HepG2 (cell line): ENCODE measurements around the gene PRKAB1. TPM values are rescaled to one million over a fixed set of nuclear protein-coding genes. Genes with fewer than 3 reads are reported as not detected.

ENCODE experiments used
- ARID4A ChIP-seq: sonication (generic); formaldehyde crosslinking; IDR thresholded peaks from 2 replicates; pipeline ENCODE4 v1.5.0; 2020; ENCODE audit warnings: mild to moderate bottlenecking, missing genetic modification reagents, borderline replicate concordance
- TBX2 ChIP-seq: sonication (generic); formaldehyde crosslinking; IDR thresholded peaks from 2 replicates; pipeline ENCODE4 v1.5.0; 2020; ENCODE audit warnings: missing genetic modification reagents, mild to moderate bottlenecking, borderline replicate concordance
- TMF1 ChIP-seq: sonication (generic); formaldehyde crosslinking; IDR thresholded peaks from 2 replicates; pipeline ENCODE4 v1.8.1; 2022; ENCODE audit warnings: low read depth, missing genetic modification reagents
- WIZ ChIP-seq: sonication (generic); formaldehyde crosslinking; IDR thresholded peaks from 2 replicates; pipeline ENCODE4 v1.5.1; 2020; ENCODE audit warnings: mild to moderate bottlenecking, missing genetic modification reagents
- ZNF230 ChIP-seq: sonication (generic); formaldehyde crosslinking; IDR thresholded peaks from 2 replicates; pipeline ENCODE4 v1.4.0; 2020; ENCODE audit warnings: mild to moderate bottlenecking, missing genetic modification reagents
- ZNF296 ChIP-seq: sonication (generic); formaldehyde crosslinking; conservative IDR thresholded peaks from 2 replicates; pipeline ENCODE4 v1.5.0; 2020; ENCODE audit warnings: mild to moderate bottlenecking, missing genetic modification reagents
- ZNF556 ChIP-seq: sonication (generic); formaldehyde crosslinking; IDR thresholded peaks from 2 replicates; pipeline ENCODE4 v1.4.0; 2020; ENCODE audit warnings: mild to moderate bottlenecking, missing genetic modification reagents, borderline replicate concordance
- ZNF562 ChIP-seq: sonication (generic); formaldehyde crosslinking; IDR thresholded peaks from 2 replicates; pipeline ENCODE4 v1.8.0; 2022; ENCODE audit warnings: missing genetic modification reagents, borderline replicate concordance
- ZNF569 ChIP-seq: sonication (generic); formaldehyde crosslinking; IDR thresholded peaks from 2 replicates; pipeline ENCODE4 v1.5.0; 2020; ENCODE audit warnings: mild to moderate bottlenecking, missing genetic modification reagents, moderate library complexity, borderline replicate concordance
- polyA plus RNA-seq, 8 experiments: library from polyadenylated mRNA; depleted of rRNA in 3 of 8; stranded (reverse) in 7 of 8; unstranded in 1 of 8; fragments of >200 nt; fragmentation: Illumina TruSeq in 4 of 8; extraction: Trizol in 4 of 8; gene quantifications; 2 replicates each; pipeline versions ENCODE4 v1.2.1 to v1.2.3, GENCODE V29; 2011 to 2016; ENCODE audit warnings: low read depth in 4 of 8, missing spikeins in 1 of 8, mixed read lengths in 1 of 8; ENCODE audit not compliant: insufficient read depth in 1 of 8
- total RNA-seq, 5 experiments: library from RNA; depleted of rRNA; stranded (reverse); fragments of >200 nt; fragmentation: Illumina TruSeq; extraction: Trizol; gene quantifications; 2 replicates each; pipeline ENCODE4 v1.2.3, GENCODE V29; 2016; ENCODE audit warnings: low read depth in 1 of 5
- TF ChIP-seq, protein P1 (sequence below): sonication (generic); formaldehyde crosslinking; IDR thresholded peaks from 2 replicates; pipeline ENCODE4 v1.9.0; 2021; ENCODE audit warnings: missing genetic modification reagents, mild to moderate bottlenecking, borderline replicate concordance

The PRKAB1 gene
- total and polyA plus RNA-seq, 2 of the 13 experiments (the other 11 are each of a cell fraction or from before 2014, with no cell fraction given): 28.4 to 35.5 TPM

DNA sequence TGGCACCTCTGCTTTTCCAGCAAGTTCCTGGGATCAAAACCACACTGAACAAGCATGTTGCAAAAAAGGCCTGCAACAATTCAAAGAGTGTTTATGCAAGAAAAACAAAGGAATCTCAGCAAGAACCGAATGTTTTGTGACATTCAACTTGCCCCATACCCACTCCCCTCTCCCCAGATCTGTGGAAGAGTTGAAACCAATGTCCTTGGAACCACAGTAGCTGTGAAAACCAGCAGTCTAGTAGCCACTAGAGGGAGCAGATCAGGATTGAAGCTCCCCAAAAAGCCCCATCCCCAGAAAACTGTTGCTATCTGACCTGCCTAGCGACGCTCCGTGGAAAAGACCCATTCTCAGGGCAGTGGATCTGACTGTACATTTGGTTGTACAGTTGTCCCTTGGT, 27.1 kb downstream of the PRKAB1 start (continued):
- TF ChIP-seq ZNF230 (CRISPR knock-in tag): no peak
- no peak for TF ChIP-seq ZNF562 (CRISPR knock-in tag)
- TF ChIP-seq TMF1: no peak
- TF ChIP-seq ZNF296 (CRISPR knock-in tag): no peak
- TF ChIP-seq, protein P1, sequence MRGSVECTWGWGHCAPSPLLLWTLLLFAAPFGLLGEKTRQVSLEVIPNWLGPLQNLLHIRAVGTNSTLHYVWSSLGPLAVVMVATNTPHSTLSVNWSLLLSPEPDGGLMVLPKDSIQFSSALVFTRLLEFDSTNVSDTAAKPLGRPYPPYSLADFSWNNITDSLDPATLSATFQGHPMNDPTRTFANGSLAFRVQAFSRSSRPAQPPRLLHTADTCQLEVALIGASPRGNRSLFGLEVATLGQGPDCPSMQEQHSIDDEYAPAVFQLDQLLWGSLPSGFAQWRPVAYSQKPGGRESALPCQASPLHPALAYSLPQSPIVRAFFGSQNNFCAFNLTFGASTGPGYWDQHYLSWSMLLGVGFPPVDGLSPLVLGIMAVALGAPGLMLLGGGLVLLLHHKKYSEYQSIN (CRISPR knock-in tag): no peak
- peak; percentile 24; the same call in 1 of the 2 replicates for TF ChIP-seq TBX2 (CRISPR knock-in tag)
- TF ChIP-seq ARID4A (CRISPR knock-in tag): no peak
- TF ChIP-seq WIZ (CRISPR knock-in tag): no peak
- TF ChIP-seq ZNF556 (CRISPR knock-in tag): no peak
- TF ChIP-seq ZNF569 (CRISPR knock-in tag): no peak
